GM19452 (cell line): ENCODE results near the gene SMAD6.

Source experiments
- ATAC-seq: cut with Tn5 transposase; IDR thresholded peaks from one replicate; pipeline ENCODE4 v1.9.1; 2021; ENCODE audit not compliant: unreplicated experiment

The SMAD6 gene

GRCh38 chr15:66738595-66738994 is 36.6 kb downstream of the SMAD6 start:
- no peak for ATAC-seq

GRCh38 chr15:66739287-66739686 is 37.3 kb downstream of the SMAD6 start:
- ATAC-seq, result no peak

- ATAC-seq, result no peak
Observed at GRCh38 chr15:66740802-66741201, 38.8 kb downstream of the SMAD6 start.

GRCh38 chr15:66741646-66742045 is 39.6 kb downstream of the SMAD6 start:
- no peak for ATAC-seq

- no peak for ATAC-seq
Observed at GRCh38 chr15:66742286-66742685, 40.2 kb downstream of the SMAD6 start.

- no peak for ATAC-seq
Observed at GRCh38 chr15:66743204-66743603, 41.2 kb downstream of the SMAD6 start.

GRCh38 chr15:66743703-66744536 is 41.9 kb downstream of the SMAD6 start:
- no peak for ATAC-seq

- ATAC-seq, result no peak
Observed at GRCh38 chr15:66744610-66745279, 42.7 kb downstream of the SMAD6 start.

- no peak for ATAC-seq
Observed at GRCh38 chr15:66745530-66746230, 43.6 kb downstream of the SMAD6 start.

GRCh38 chr15:66746231-66746605 is 44.2 kb downstream of the SMAD6 start:
- ATAC-seq, result no peak

GRCh38 chr15:66747223-66747622 is 45.2 kb downstream of the SMAD6 start:
- ATAC-seq, result no peak

GRCh38 chr15:66747886-66748707 is 46.1 kb downstream of the SMAD6 start:
- ATAC-seq, result no peak

- no peak for ATAC-seq
Observed at GRCh38 chr15:66748708-66749035, 46.6 kb downstream of the SMAD6 start.

- ATAC-seq, result no peak
Observed at GRCh38 chr15:66749841-66750575, 48.0 kb downstream of the SMAD6 start.

- no peak for ATAC-seq
Observed at GRCh38 chr15:66750609-66751008, 48.6 kb downstream of the SMAD6 start.

GRCh38 chr15:66751579-66751978 is 49.5 kb downstream of the SMAD6 start:
- no peak for ATAC-seq

GRCh38 chr15:66752078-66752477 is 50.0 kb downstream of the SMAD6 start:
- no peak for ATAC-seq

GRCh38 chr15:66753687-66754377 is 51.8 kb downstream of the SMAD6 start:
- ATAC-seq, result no peak

- no peak for ATAC-seq
Observed at GRCh38 chr15:66754789-66755188, 52.8 kb downstream of the SMAD6 start.
